GM19193 (cell line): ENCODE results near the gene CXXC1.

Experiments used
- POLR2A ChIP-seq: IDR thresholded peaks from 4 replicates; pipeline ENCODE4 v1.6.1; 2011; ENCODE audit not compliant: insufficient read depth, insufficient read length; ENCODE audit errors: extremely low read depth

Gene CXXC1

DNA sequence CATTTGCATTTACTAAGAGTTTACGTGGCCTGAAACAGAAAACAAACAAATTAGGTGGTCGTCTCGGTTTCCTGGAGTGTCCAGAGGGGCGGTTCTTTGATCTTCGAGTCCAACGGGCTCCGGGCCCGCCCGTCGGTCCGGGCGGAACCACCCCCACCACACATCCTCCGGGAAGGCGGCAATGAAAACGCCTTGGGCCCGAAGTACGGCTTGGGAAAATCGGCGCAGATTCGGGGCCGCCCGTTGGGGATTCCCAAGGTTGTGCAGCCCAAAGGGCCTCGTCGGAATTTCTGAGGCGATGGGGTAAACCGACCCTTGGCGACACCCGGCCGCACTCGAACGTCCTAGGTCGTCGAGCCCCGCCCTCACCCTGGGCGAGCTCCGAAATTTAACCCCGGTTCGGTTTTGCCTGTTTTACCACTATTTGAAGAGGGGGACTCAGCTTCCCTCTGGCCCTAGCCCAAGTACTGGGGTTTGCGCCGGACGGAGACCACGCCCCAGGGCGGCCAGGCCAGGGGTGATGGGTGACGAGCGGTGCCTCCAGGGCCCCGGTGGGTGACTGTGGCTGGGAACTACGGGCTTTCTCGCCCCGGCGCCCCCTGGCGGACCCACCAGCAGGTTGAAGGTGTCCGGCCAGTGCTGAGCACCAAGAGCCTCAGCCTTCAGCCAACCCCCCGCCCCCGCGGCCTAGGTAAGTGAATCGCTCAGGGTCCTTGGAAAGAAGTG lies 19.3 kb downstream of the CXXC1 start:
- TF ChIP-seq POLR2A, result peak; percentile 51

DNA sequence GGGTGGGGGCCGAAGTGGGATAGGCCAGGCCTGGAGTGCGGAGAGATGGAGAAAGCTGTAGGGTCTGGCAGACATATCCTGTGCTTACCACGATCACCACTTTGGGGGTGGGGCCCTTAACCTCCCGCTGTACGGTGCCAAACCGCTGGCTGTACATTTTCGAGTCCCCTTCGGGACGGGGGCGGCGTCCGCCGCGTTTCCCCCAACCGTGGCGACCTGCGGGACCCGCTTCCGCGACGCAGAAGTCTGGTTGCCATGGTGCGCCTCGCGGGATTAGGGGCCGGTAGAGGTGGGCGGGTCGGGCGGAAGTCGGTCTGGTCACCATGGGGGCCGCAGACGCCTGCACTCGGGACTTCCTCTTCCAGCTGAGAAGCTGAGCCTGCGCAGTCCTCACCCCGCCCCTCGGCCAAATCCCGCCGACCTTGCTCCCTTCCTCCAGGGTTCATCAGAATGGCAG lies 21.2 kb downstream of the CXXC1 start, which contains the start of gene CFAP53:
Gene CFAP53, minus strand, starts transcription at position 248 of the 457 bp plus-strand sequence. Its CDS starts 91 bp downstream, at position 157.
- TF ChIP-seq POLR2A, result peak; percentile 24

DNA sequence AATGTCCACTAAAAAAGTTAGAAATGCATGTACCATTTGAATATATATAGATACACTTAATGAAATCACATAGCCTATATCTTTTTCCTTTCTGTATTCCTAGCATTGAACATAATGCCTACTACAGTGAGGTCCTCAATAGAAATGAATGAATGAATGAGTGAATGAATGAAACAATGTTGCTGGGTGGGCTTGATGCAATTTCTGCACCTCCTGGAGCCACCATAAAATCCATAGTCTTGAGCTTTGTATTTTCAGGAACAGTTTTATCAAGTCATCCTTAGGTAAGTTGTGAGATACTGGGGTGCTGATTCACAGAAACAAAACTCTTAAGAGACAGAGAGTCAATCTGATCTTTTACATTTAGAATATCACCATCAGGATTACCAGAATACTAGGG lies 24.5 kb downstream of the CXXC1 start:
- no peak for TF ChIP-seq POLR2A

DNA sequence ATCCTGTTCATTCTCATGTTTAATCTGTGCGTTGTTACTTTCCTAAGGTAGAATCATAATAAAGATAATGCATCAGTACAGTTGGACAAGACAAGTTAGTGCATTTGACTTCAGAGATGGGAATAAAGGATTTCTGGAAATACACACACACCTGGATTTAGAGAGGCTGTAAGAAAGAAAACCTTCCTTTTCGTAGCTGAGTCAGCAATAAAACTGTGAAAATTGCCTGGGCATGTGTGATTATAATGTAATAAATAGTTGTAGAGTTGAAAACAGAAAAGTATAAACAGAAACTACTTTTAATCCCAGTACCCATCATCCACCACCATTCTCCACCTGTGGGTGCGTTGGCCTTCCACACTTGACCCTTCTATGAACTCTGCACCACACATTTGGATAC lies 36.6 kb downstream of the CXXC1 start:
- no peak for TF ChIP-seq POLR2A

DNA sequence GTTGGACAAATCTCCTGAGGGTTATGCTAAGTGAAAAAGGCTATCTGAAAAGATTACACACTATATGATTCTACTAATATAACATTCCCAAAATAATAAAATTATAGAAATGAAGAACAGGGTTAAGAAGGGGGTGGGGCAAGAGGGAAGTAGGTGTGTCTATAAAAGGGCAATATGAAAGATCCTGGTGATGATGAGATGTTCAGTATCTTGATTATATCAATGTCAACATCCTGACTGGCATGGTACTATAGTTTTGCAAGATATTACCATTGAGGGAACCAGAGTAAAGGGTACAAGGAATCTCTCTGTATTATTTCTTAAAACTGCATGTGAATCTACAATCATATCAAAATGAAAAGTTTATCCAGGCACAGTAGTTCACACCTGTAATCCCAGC lies 37.9 kb downstream of the CXXC1 start:
- TF ChIP-seq POLR2A, result no peak

DNA sequence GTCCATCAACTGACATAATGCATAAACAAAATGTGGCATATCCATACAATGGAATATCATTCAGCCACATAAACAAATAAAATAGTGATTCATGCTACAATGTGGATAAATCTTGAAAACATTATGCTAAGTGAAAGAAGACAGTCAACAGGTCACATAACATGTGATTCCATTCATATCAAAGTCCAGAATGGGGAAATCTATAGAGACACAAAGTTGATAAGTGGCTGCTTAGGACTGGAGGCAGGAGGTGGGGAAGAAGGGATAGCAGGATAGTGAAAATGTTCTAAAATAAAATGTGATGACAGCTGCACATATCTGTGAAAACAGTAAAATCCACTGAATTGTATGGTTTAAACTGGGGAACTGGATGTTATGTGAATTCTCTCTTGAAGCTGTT lies 39.9 kb downstream of the CXXC1 start:
- no peak for TF ChIP-seq POLR2A

- TF ChIP-seq POLR2A, result no peak
Observed at GRCh38 chr18:50240080-50240563, 47.4 kb downstream of the CXXC1 start.

- no peak for TF ChIP-seq POLR2A
Observed at GRCh38 chr18:50232419-50232818, 55.1 kb downstream of the CXXC1 start.
